RWPE2 (cell line): ENCODE data around the gene CD6.

Experiments
- ATAC-seq: fragments of 200-7000 bp; cut with Tn5 transposase; 3 replicates; pipeline ENCODE4 v1.9.1; 2021; ENCODE audit warnings: low read depth
- DNase-seq: peaks from one replicate; pipeline ENCODE4 v3.0.0-alpha.2; 2020; ENCODE audit warnings: low spot score
- H3K27ac ChIP-seq: fragments of 450-650 bp; 2 replicates; pipeline ENCODE4 v1.5.1; 2017; ENCODE audit warnings: mild to moderate bottlenecking; ENCODE audit not compliant: poor library complexity, severe bottlenecking
- H3K27me3 ChIP-seq: fragments of 250-450 bp; sonication (Bioruptor Pico); 2 replicates; pipeline ENCODE4 v1.5.1; 2021; ENCODE audit warnings: mild to moderate bottlenecking, moderate library complexity; ENCODE audit not compliant: insufficient read depth, poor library complexity, severe bottlenecking
- H3K36me3 ChIP-seq: fragments of 250-450 bp; sonication (Bioruptor Pico); 2 replicates; pipeline ENCODE4 v1.5.1; 2020; ENCODE audit warnings: low read depth, mild to moderate bottlenecking, moderate library complexity
- H3K4me1 ChIP-seq: fragments of 250-450 bp; sonication (Bioruptor Pico); 2 replicates; pipeline ENCODE4 v1.5.1; 2021; ENCODE audit warnings: mild to moderate bottlenecking, moderate library complexity; ENCODE audit not compliant: insufficient read depth, poor library complexity, severe bottlenecking
- H3K4me3 ChIP-seq: fragments of 250-450 bp; sonication (Bioruptor Pico); 2 replicates; pipeline ENCODE4 v1.5.1; 2021; ENCODE audit warnings: mild to moderate bottlenecking, moderate library complexity; ENCODE audit not compliant: severe bottlenecking
- H3K9me3 ChIP-seq: fragments of 250-450 bp; sonication (Bioruptor Pico); 2 replicates; pipeline ENCODE4 v1.5.1; 2021; ENCODE audit warnings: mild to moderate bottlenecking, moderate library complexity; ENCODE audit not compliant: severe bottlenecking
- CTCF ChIP-seq: fragments of 450-650 bp; IDR thresholded peaks from one replicate; pipeline ENCODE4 v1.5.1; 2017; ENCODE audit warnings: mild to moderate bottlenecking, moderate library complexity; ENCODE audit not compliant: poor library complexity, severe bottlenecking

Gene CD6

DNA sequence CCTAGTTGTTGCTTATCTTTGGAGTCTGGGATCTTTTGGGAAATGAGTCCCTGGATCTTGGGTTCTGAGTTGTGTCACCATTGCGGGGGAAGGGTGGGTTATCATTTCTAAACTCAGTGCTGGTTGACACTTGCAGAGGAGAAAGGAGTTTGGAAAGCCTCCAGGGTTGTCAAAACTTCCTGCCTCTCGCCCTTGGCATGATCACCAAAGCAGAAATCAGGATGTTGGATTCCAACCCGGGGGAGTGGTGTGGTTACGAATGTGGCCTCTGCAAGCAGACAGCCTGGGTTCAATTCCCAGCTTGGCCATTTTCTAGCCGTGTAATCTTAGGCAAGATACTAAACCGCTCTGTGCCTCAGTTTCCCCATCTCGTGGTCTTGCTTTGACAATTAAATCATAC lies 24.3 kb downstream of the CD6 start:
- no peak for TF ChIP-seq CTCF
- no peak for ATAC-seq
- DNase-seq = no peak
- Histone ChIP-seq H3K4me1 (no peaks in the 10 kb centered on the region), H3K27me3 (no peaks in the 10 kb centered on the region), H3K27ac (no peak overlapping the region), H3K36me3 (no peaks in the 10 kb centered on the region), H3K9me3 (no peaks in the 10 kb centered on the region), H3K4me3 (no peak overlapping the region)

GRCh38 chr11:60996381-60997138 lies 25.1 kb downstream of the CD6 start:
- ATAC-seq = no peak
- DNase-seq = no peak
- TF ChIP-seq CTCF = no peak

DNA sequence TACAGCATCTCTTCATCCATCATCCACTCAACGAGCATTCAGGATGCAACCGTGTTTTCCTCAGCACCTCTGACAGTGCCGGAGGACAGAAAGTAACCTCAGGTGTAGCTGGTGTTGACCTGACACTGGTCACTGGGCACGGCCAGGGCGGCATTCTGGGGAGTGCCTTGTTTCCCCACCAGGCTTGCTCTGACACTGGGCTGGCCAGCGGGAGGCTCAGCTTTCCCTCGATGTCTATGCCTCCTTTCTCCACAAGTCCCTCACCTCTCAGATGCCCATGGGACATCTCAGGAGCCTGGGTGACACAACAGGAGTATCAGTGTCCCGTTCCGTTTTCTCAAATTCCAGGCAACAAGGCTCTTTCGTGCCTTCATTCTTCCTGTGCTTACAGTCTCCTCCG lies 28.9 kb downstream of the CD6 start:
- H3K4me1 ChIP-seq = no peaks in the 10 kb centered on the region
- no peaks in the 10 kb centered on the region for H3K27me3 ChIP-seq
- ATAC-seq (no peak), DNase-seq (no peak)
- no peaks in the 10 kb centered on the region for H3K36me3 ChIP-seq
- H3K9me3 ChIP-seq = no peaks in the 10 kb centered on the region
- H3K4me3 ChIP-seq = no peak overlapping the region
- H3K27ac ChIP-seq = no peak overlapping the region
- no peak for TF ChIP-seq CTCF

More at GRCh38 chr11:60996381-60997138, 25.1 kb downstream of the CD6 start:
- no peaks in the 10 kb centered on the region for H3K36me3 ChIP-seq
- H3K4me1 ChIP-seq = no peaks in the 10 kb centered on the region
- no peak overlapping the region for H3K27ac ChIP-seq
- H3K9me3 ChIP-seq = no peaks in the 10 kb centered on the region
- H3K27me3 ChIP-seq = no peaks in the 10 kb centered on the region
- no peak overlapping the region for H3K4me3 ChIP-seq

GRCh38 chr11:61001931-61002330 lies 30.5 kb downstream of the CD6 start:
- DNase-seq (no peak), ATAC-seq (no peak)
- H3K4me1 ChIP-seq = no peaks in the 10 kb centered on the region
- no peaks in the 10 kb centered on the region for H3K36me3 ChIP-seq
- H3K27ac ChIP-seq = no peak overlapping the region
- no peaks in the 10 kb centered on the region for H3K9me3 ChIP-seq
- no peak overlapping the region for H3K4me3 ChIP-seq
- H3K27me3 ChIP-seq = peaks cover 1% of the 10 kb centered on the region
- no peak for TF ChIP-seq CTCF

GRCh38 chr11:61002598-61002997 lies 31.1 kb downstream of the CD6 start:
- no peak overlapping the region for H3K27ac ChIP-seq
- DNase-seq (no peak), ATAC-seq (no peak)
- no peak overlapping the region for H3K4me3 ChIP-seq
- H3K27me3 ChIP-seq = peaks cover 6% of the 10 kb centered on the region
- no peak for TF ChIP-seq CTCF
- H3K4me1 ChIP-seq = no peaks in the 10 kb centered on the region
- H3K9me3 ChIP-seq = no peaks in the 10 kb centered on the region
- no peaks in the 10 kb centered on the region for H3K36me3 ChIP-seq
